ENCODE results near the gene LRIG1.

The LRIG1 gene

GRCh38 chr3:66403323-66403990, 97.4 kb downstream of the LRIG1 start:
- no peaks in the 10 kb centered on the region for H3K27me3 ChIP-seq (ENCODE audit: control insufficient read depth in 1 of 2, insufficient read depth in 2 of 2, low read length in 2 of 2)
- H3K36me3 ChIP-seq (ENCODE audit: insufficient read depth, low read length): peaks cover 48% of the 10 kb centered on the region
- no peak overlapping the region for H3K9ac ChIP-seq (ENCODE audit: low read length)
- H3K9me3 ChIP-seq (ENCODE audit: low read length): no peaks in the 10 kb centered on the region
- H3K4me3 ChIP-seq (ENCODE audit: low read depth in 1 of 2, low read length in 2 of 2): no peak overlapping the region
- peak overlapping the region; percentile 89 for H3K27ac ChIP-seq (ENCODE audit: low read depth, low read length)
- H3K4me1 ChIP-seq (ENCODE audit: insufficient read depth, low read length): peaks cover 90% of the 10 kb centered on the region

GRCh38 chr3:66402596-66403290, 98.1 kb downstream of the LRIG1 start:
- H3K27ac ChIP-seq (ENCODE audit: low read depth, low read length): peak overlapping the region; percentile 89
- H3K9ac ChIP-seq (ENCODE audit: low read length): no peak overlapping the region
- H3K27me3 ChIP-seq (ENCODE audit: control insufficient read depth in 1 of 2, insufficient read depth in 2 of 2, low read length in 2 of 2): no peaks in the 10 kb centered on the region
- peaks cover 49% of the 10 kb centered on the region for H3K36me3 ChIP-seq (ENCODE audit: insufficient read depth, low read length)
- peaks cover 90% of the 10 kb centered on the region for H3K4me1 ChIP-seq (ENCODE audit: insufficient read depth, low read length)
- no peaks in the 10 kb centered on the region for H3K9me3 ChIP-seq (ENCODE audit: low read length)
- no peak overlapping the region for H3K4me3 ChIP-seq (ENCODE audit: low read depth in 1 of 2, low read length in 2 of 2)

GRCh38 chr3:66401675-66402491, 98.9 kb downstream of the LRIG1 start:
- no peak overlapping the region for H3K9ac ChIP-seq (ENCODE audit: low read length)
- H3K27ac ChIP-seq (ENCODE audit: low read depth, low read length): peak overlapping the region; percentile 89
- H3K36me3 ChIP-seq (ENCODE audit: insufficient read depth, low read length): peaks cover 56% of the 10 kb centered on the region

GRCh38 chr3:66401157-66401550, 99.7 kb downstream of the LRIG1 start:
- no peak overlapping the region for H3K4me3 ChIP-seq (ENCODE audit: low read depth in 1 of 2, low read length in 2 of 2)
- no peaks in the 10 kb centered on the region for H3K9me3 ChIP-seq (ENCODE audit: low read length)
- H3K36me3 ChIP-seq (ENCODE audit: insufficient read depth, low read length): peaks cover 58% of the 10 kb centered on the region
- H3K9ac ChIP-seq (ENCODE audit: low read length): no peak overlapping the region
- peaks cover 82% of the 10 kb centered on the region for H3K4me1 ChIP-seq (ENCODE audit: insufficient read depth, low read length)
- H3K27ac ChIP-seq (ENCODE audit: low read depth, low read length): peak overlapping the region; percentile 89
- no peaks in the 10 kb centered on the region for H3K27me3 ChIP-seq (ENCODE audit: control insufficient read depth in 1 of 2, insufficient read depth in 2 of 2, low read length in 2 of 2)

More at GRCh38 chr3:66401675-66402491, 98.9 kb downstream of the LRIG1 start:
- no peaks in the 10 kb centered on the region for H3K9me3 ChIP-seq (ENCODE audit: low read length)
- H3K4me1 ChIP-seq (ENCODE audit: insufficient read depth, low read length): peaks cover 89% of the 10 kb centered on the region
- no peaks in the 10 kb centered on the region for H3K27me3 ChIP-seq (ENCODE audit: control insufficient read depth in 1 of 2, insufficient read depth in 2 of 2, low read length in 2 of 2)
- H3K4me3 ChIP-seq (ENCODE audit: low read depth in 1 of 2, low read length in 2 of 2): peak overlapping the region in 1 of 2 donors; percentile 21

GRCh38 chr3:66400411-66401156, 100.2 kb downstream of the LRIG1 start:
- Histone ChIP-seq H3K9ac (ENCODE audit: low read length) (no peak overlapping the region), H3K27ac (ENCODE audit: low read depth, low read length) (peak overlapping the region; percentile 89), H3K4me3 (ENCODE audit: low read depth in 1 of 2, low read length in 2 of 2) (no peak overlapping the region), H3K4me1 (ENCODE audit: insufficient read depth, low read length) (peaks cover 79% of the 10 kb centered on the region), H3K27me3 (ENCODE audit: control insufficient read depth in 1 of 2, insufficient read depth in 2 of 2, low read length in 2 of 2) (no peaks in the 10 kb centered on the region), H3K9me3 (ENCODE audit: low read length) (no peaks in the 10 kb centered on the region), H3K36me3 (ENCODE audit: insufficient read depth, low read length) (peaks cover 58% of the 10 kb centered on the region)

- H3K27ac ChIP-seq (ENCODE audit: low read depth, low read length): peak overlapping the region; percentile 89
- no peaks in the 10 kb centered on the region for H3K27me3 ChIP-seq (ENCODE audit: control insufficient read depth in 1 of 2, insufficient read depth in 2 of 2, low read length in 2 of 2)
- peaks cover 60% of the 10 kb centered on the region for H3K36me3 ChIP-seq (ENCODE audit: insufficient read depth, low read length)
These were observed 101.1 kb downstream of the LRIG1 start for GRCh38 chr3:66399529-66400232.

GRCh38 chr3:66398228-66399025, 102.4 kb downstream of the LRIG1 start:
- Histone ChIP-seq H3K9ac (ENCODE audit: low read length) (no peak overlapping the region), H3K27ac (ENCODE audit: low read depth, low read length) (peak overlapping the region; percentile 47), H3K36me3 (ENCODE audit: insufficient read depth, low read length) (peaks cover 60% of the 10 kb centered on the region), H3K4me1 (ENCODE audit: insufficient read depth, low read length) (peaks cover 79% of the 10 kb centered on the region), H3K9me3 (ENCODE audit: low read length) (no peaks in the 10 kb centered on the region), H3K27me3 (ENCODE audit: control insufficient read depth in 1 of 2, insufficient read depth in 2 of 2, low read length in 2 of 2) (no peaks in the 10 kb centered on the region), H3K4me3 (ENCODE audit: low read depth in 1 of 2, low read length in 2 of 2) (no peak overlapping the region)

More at GRCh38 chr3:66399529-66400232, 101.1 kb downstream of the LRIG1 start:
- peaks cover 79% of the 10 kb centered on the region for H3K4me1 ChIP-seq (ENCODE audit: insufficient read depth, low read length)
- no peaks in the 10 kb centered on the region for H3K9me3 ChIP-seq (ENCODE audit: low read length)
- H3K9ac ChIP-seq (ENCODE audit: low read length): no peak overlapping the region
- H3K4me3 ChIP-seq (ENCODE audit: low read depth in 1 of 2, low read length in 2 of 2): no peak overlapping the region

GRCh38 chr3:66397745-66398144, 103.1 kb downstream of the LRIG1 start:
- Histone ChIP-seq H3K9me3 (ENCODE audit: low read length) (no peaks in the 10 kb centered on the region), H3K4me1 (ENCODE audit: insufficient read depth, low read length) (peaks cover 79% of the 10 kb centered on the region), H3K27ac (ENCODE audit: low read depth, low read length) (peak overlapping the region; percentile 47), H3K9ac (ENCODE audit: low read length) (no peak overlapping the region), H3K36me3 (ENCODE audit: insufficient read depth, low read length) (peaks cover 66% of the 10 kb centered on the region), H3K4me3 (ENCODE audit: low read depth in 1 of 2, low read length in 2 of 2) (no peak overlapping the region), H3K27me3 (ENCODE audit: control insufficient read depth in 1 of 2, insufficient read depth in 2 of 2, low read length in 2 of 2) (no peaks in the 10 kb centered on the region)

- Histone ChIP-seq H3K4me1 (ENCODE audit: insufficient read depth, low read length) (peaks cover 79% of the 10 kb centered on the region), H3K27me3 (ENCODE audit: control insufficient read depth in 1 of 2, insufficient read depth in 2 of 2, low read length in 2 of 2) (no peaks in the 10 kb centered on the region), H3K9ac (ENCODE audit: low read length) (no peak overlapping the region), H3K27ac (ENCODE audit: low read depth, low read length) (no peak overlapping the region), H3K4me3 (ENCODE audit: low read depth in 1 of 2, low read length in 2 of 2) (no peak overlapping the region), H3K9me3 (ENCODE audit: low read length) (no peaks in the 10 kb centered on the region), H3K36me3 (ENCODE audit: insufficient read depth, low read length) (peaks cover 75% of the 10 kb centered on the region)
These were observed 103.9 kb downstream of the LRIG1 start for GRCh38 chr3:66396888-66397287.

- H3K4me3 ChIP-seq (ENCODE audit: low read depth in 1 of 2, low read length in 2 of 2): no peak overlapping the region
- H3K27ac ChIP-seq (ENCODE audit: low read depth, low read length): no peak overlapping the region
- peaks cover 74% of the 10 kb centered on the region for H3K4me1 ChIP-seq (ENCODE audit: insufficient read depth, low read length)
- H3K9ac ChIP-seq (ENCODE audit: low read length): no peak overlapping the region
- H3K27me3 ChIP-seq (ENCODE audit: control insufficient read depth in 1 of 2, insufficient read depth in 2 of 2, low read length in 2 of 2): no peaks in the 10 kb centered on the region
- no peaks in the 10 kb centered on the region for H3K9me3 ChIP-seq (ENCODE audit: low read length)
- H3K36me3 ChIP-seq (ENCODE audit: insufficient read depth, low read length): peaks cover 77% of the 10 kb centered on the region
These were observed 104.6 kb downstream of the LRIG1 start for GRCh38 chr3:66396161-66396760.

Measured in muscle layer of colon (tissue), 2 donors.